Transverse colon (tissue), 4 donors: ENCODE data around the gene AURKAIP1. TPM values are rescaled to one million over a fixed set of nuclear protein-coding genes. Genes with fewer than 3 reads are reported as not detected.

Experiments used
- DNase-seq: peaks from one replicate; pipeline ENCODE4 v3.0.0-alpha.2; 2019
- H3K27ac ChIP-seq, 4 donors: fragments of 200-600 bp; sonication (generic); 2 replicates each; pipeline ENCODE4 v1.5.1; 2016 to 2018; ENCODE audit warnings: inconsistent platforms in 4 of 4
- H3K27me3 ChIP-seq: fragments of 200-600 bp; sonication (generic); 2 replicates; pipeline ENCODE4 v1.5.1; 2017; ENCODE audit warnings: inconsistent platforms
- H3K36me3 ChIP-seq, 4 donors: fragments of 200-600 bp; sonication (generic); 2 replicates each; pipeline ENCODE4 v1.5.1; 2017 to 2019; ENCODE audit warnings: inconsistent platforms in 4 of 4
- H3K4me1 ChIP-seq, 4 donors: fragments of 200-600 bp; sonication (generic); 2 replicates each; pipeline ENCODE4 v1.5.1; 2017 to 2020; ENCODE audit warnings: inconsistent platforms in 4 of 4
- H3K4me3 ChIP-seq, 4 donors: fragments of 200-600 bp; sonication (generic); 1 replicate in 1 of 4; 2 replicates in 3 of 4; pipeline versions ENCODE4 v1.5.1 to v1.6.1; 2017 to 2019; ENCODE audit warnings: inconsistent platforms in 4 of 4
- H3K9me3 ChIP-seq, 2 donors: fragments of 200-600 bp; sonication (generic); 2 replicates each; pipeline ENCODE4 v1.5.1; 2017 to 2019; ENCODE audit warnings: inconsistent platforms in 2 of 2
- CTCF ChIP-seq, 5 experiments: fragments of 200-600 bp in 3 of 5; fragments of 450-650 bp in 2 of 5; sonication (generic) in 3 of 5; IDR thresholded peaks; 1 replicate in 2 of 5; 2 replicates in 3 of 5; pipeline ENCODE4 v1.5.1; 2016 to 2017; ENCODE audit warnings: antibody characterized with exemption in 5 of 5, inconsistent platforms in 3 of 5, mild to moderate bottlenecking in 2 of 5, moderate library complexity in 1 of 5
- EP300 ChIP-seq: sonication (generic); formaldehyde crosslinking; IDR thresholded peaks from one replicate; pipeline ENCODE4 v1.6.1; 2017; ENCODE audit warnings: antibody characterized with exemption, low read depth
- POLR2A ChIP-seq: fragments of 450-650 bp; IDR thresholded peaks from one replicate; pipeline ENCODE4 v1.6.1; 2016; ENCODE audit warnings: antibody characterized with exemption, mild to moderate bottlenecking, moderate library complexity
- POLR2AphosphoS5 ChIP-seq, 3 donors: sonication (generic); formaldehyde crosslinking; IDR thresholded peaks; one replicate each; pipeline ENCODE4 v1.6.1; 2016; ENCODE audit warnings: antibody characterized with exemption in 3 of 3
- WGBS, 2 donors: methylation state at CpG; one replicate each; pipeline ENCODE4 v1.1.5; 2018; ENCODE audit warnings: low coverage in 1 of 2; 5-methylcytosine and 5-hydroxymethylcytosine counted together
- in situ Hi-C, 4 donors: fragments of 200-750 bp; cut with MboI; loops; one replicate each; pipeline versions ENCODE4 v1.15.0 to v1.15.1; 2017; ENCODE audit warnings: low sequenced_read_pairs in 3 of 4, low pct_ligation_motif_present in 1 of 4, low pct_unique_long_range_greater_than_20kb in 1 of 4
- intact Hi-C: fragments of 100-400 bp; cut with DNase I; formaldehyde crosslinking; loops from one replicate; pipeline ENCODE4 v1.15.1; 2023; ENCODE audit warnings: low total_unique reads
- total RNA-seq, 4 donors: library from RNA; depleted of rRNA; stranded (reverse); fragments of >200 nt; gene quantifications; one replicate each; pipeline ENCODE4 v1.1.0, GENCODE V29; 2016

The AURKAIP1 gene
- total RNA-seq, 4 donors from 2014 or later = 110 to 197 (median 167) TPM

DNA sequence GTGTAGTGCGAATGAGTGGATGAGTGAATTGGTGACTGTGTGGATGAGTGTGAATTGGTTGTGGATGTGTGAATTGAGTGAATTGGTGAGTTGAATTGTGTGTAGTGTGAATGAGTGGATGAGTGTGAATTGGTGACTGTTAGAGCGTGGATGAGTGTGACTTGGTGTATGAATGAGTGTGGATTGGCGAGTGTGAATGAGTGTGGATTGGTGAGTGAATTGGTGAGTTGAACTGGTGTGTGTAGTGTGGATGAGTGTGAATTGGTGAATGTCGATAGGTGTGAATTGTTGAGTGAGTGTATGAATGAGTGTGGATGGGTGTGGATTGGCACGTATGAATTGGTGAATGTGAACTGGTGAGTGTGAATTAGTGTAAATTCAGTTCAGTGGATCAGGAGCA lies 7.7 kb downstream of the AURKAIP1 start:
- WGBS, 2 donors = 97 to 100% methylated on average over 5 of the region's 5 CpGs
- Histone ChIP-seq H3K27ac (no peak overlapping the region), H3K36me3 (no peaks in the 10 kb centered on the region), H3K4me3 (no peak overlapping the region), H3K9me3 (no peaks in the 10 kb centered on the region), H3K4me1 (peaks cover 7 to 11% (median 9%) of the 10 kb centered on the region in 4 donors), H3K27me3 (no peaks in the 10 kb centered on the region)
- no peak for DNase-seq
- TF ChIP-seq CTCF (IDR thresholded peaks at IDR 0.05) (no peak), POLR2AphosphoS5 (IDR thresholded peaks at IDR 0.05) (no peak)
- in situ Hi-C loops = no loop called here
- intact Hi-C loops = no loop called here

- WGBS, 2 donors = 88 to 93% methylated on average over 3 of the region's 3 CpGs
- in situ Hi-C loops (no loop called here), intact Hi-C loops (no loop called here)
- Histone ChIP-seq H3K27ac (no peak overlapping the region), H3K9me3 (no peaks in the 10 kb centered on the region), H3K36me3 (no peaks in the 10 kb centered on the region), H3K4me3 (no peak overlapping the region), H3K4me1 (peaks cover 1 to 9% (median 4%) of the 10 kb centered on the region in 4 donors), H3K27me3 (no peaks in the 10 kb centered on the region)
- no peak for DNase-seq
- no peak for TF ChIP-seq POLR2A
- no peak for TF ChIP-seq POLR2AphosphoS5 (IDR thresholded peaks at IDR 0.05)
- no peak for TF ChIP-seq CTCF (IDR thresholded peaks at IDR 0.05)
- TF ChIP-seq EP300 = no peak
Measured at GRCh38 chr1:1366699-1367066, 8.3 kb downstream of the AURKAIP1 start.

DNA sequence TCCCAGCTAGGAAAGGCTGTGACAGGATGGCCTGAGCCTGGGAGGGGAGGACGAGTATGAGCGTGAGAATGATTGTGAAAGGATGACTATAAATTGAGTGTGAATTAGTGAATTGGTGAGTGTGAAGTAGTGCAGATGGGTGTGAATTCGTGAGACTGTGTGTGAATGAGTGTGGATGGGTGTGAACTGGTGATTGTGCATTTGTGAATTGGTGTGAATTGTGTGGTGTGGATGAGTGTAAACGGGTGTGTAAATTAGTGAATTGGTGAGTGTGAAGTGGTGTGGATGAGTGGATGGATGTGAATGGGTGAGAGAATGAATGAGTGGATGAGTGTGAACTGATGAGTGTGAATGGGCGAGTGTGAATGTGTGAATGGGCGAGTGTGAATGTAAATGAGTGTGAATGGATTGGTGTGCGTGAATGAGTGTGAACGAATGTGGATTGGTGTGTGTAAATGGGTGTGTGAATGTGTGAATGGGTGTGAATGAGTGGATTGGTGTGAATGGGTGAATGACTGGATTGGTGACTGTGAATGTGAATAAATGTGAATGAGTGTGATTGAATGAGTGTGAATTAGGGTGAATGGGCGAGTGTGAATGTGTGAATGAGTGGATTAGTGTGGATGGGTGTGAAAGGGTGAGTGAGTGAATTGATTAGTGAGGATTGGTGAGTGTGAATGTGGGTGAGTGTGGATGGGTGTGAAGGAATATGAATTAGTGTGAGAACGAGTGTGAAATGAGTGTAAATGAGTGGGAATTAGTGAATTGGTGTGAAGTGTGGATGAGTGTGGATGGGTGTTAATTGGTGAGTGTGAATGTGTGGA lies 8.9 kb downstream of the AURKAIP1 start:
- no peaks in the 10 kb centered on the region for H3K27me3 ChIP-seq
- H3K36me3 ChIP-seq = no peaks in the 10 kb centered on the region
- TF ChIP-seq CTCF (IDR thresholded peaks at IDR 0.05) (no peak), EP300 (no peak)
- in situ Hi-C loops = no loop called here
- no peak overlapping the region for H3K27ac ChIP-seq
- H3K9me3 ChIP-seq = no peaks in the 10 kb centered on the region
- H3K4me3 ChIP-seq = no peak overlapping the region
- peaks cover 0 to 12% (median 0%) of the 10 kb centered on the region in 4 donors for H3K4me1 ChIP-seq
- intact Hi-C loops = no loop called here
- WGBS, 2 donors = 80 to 81% methylated on average over 10 of the region's 10 CpGs
- no peak for DNase-seq

GRCh38 chr1:1364266-1364665 lies 10.7 kb downstream of the AURKAIP1 start:
- Histone ChIP-seq H3K9me3 (no peaks in the 10 kb centered on the region), H3K27ac (no peak overlapping the region), H3K4me3 (no peak overlapping the region), H3K4me1 (peaks cover 0 to 29% (median 2%) of the 10 kb centered on the region in 4 donors), H3K27me3 (peaks cover 10% of the 10 kb centered on the region), H3K36me3 (no peaks in the 10 kb centered on the region)
- TF ChIP-seq POLR2AphosphoS5 (IDR thresholded peaks at IDR 0.05) (no peak), CTCF (IDR thresholded peaks at IDR 0.05) (no peak), POLR2A (no peak), EP300 (no peak)
- intact Hi-C loops (no loop called here), in situ Hi-C loops (no loop called here)
- WGBS, 2 donors = 66 to 79% methylated on average over 4 to 14 of the region's 14 CpGs
- DNase-seq = no peak
